ENCODE measurements around the gene TRIM34.
"Not testable (repeated sequence)": the region's sequence is repeated elsewhere in the genome, so short reads cannot be mapped to it uniquely, and the experiment has no call there.

TRIM34 gene

DNA sequence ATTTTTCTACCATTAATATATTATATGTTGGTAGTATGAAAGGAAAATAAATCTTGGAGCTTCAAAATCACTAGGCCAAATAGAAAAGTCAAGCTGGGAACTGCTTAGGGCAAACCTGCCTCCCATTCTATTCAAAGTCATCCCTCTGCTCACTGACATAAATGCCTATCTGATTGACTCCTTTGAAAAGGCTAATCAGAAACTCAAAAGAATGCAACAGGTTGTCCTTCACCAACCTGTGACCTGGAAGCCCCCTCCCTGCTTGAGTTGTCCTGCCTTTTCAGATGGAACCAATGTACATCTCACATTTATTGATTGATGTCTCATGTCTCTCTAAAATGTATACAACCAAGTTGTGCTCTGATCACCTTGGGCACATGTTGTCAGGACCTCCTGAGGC, 3.2 kb upstream of the TRIM34 start:
- no peak for DNase-seq (ENCODE audit: low read depth, low spot score)

DNA sequence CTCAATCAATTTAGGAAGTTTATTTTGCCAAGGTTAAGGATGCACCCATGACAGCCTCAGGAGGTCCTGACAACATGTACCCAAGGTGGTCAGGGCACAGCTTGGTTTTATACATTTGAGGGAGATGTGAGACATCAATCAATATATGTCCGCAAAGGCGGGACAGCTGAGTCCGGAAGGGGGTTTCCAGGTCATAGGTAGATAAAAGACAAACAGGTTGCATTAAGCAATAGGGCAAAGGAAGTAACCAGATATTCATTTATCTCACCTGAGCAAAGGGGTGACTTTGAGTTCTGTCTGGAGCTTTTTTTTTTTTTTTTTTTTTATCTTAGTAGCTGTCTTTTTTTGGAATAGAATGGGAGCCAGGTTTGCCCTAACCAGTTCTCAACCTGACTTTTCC, 2.0 kb upstream of the TRIM34 start:
- DNase-seq (ENCODE audit: low read depth, low spot score) = no peak

DNA sequence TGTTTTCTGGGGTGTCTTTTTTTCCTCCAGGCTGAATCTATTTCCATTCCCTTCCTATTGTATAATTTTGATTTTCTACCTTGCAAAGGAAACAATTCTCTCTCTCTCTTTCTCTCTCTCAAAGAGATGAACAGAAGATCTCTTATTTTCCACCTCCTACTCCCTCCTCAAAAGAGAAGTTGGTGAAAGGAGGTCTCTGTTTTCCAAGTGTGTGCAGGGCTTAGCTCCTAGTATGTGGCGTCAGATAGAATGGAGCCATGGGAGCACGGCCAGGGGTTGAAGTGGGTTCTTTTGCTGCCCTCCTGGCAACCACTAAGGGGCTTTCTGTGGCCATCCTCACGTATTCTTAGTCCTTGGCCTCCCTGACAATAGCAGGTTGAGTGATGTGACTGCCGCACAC, 480 bp downstream of the TRIM34 start:
- DNase-seq (ENCODE audit: low read depth, low spot score) = no peak

DNA sequence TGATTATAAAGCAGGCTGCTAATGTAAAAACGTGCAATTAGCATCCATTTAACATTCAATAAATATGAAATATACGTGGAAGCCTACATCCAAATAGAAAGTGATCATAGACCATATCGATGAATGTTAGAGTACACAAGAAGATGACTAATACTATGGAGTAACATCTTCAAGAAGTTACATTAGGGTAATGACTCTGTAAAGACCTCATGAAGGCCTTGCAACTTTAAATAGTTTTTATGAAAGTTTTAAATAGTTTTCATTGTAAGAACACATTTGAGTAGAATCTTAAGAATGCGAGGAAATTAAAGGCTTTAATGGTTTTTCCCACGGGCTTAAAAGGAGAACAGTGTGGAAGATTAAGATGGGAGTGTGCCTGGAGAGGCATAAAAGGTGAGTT, 1.4 kb downstream of the TRIM34 start:
- no peak for DNase-seq (ENCODE audit: low read depth, low spot score)

DNA sequence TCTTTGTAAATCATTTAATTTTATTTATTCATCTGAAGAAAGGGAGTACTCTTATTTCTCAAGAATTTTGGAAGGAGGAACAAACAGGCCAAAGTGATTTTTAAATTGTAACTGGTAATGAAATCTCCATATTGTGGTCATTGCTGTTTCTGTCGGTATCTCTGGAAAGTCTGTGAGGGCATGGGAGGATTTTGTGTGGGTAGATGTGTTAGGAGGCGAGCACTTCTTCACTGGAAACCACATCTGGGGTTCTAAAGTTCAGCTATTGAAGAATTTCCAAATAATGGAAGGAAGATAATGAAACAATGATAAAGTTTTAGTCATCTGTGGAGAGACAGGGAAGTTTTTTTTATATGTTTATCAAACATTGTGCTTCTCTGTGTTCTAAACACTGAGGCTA, 6.6 kb downstream of the TRIM34 start:
- no peak for DNase-seq (ENCODE audit: low read depth, low spot score)

DNA sequence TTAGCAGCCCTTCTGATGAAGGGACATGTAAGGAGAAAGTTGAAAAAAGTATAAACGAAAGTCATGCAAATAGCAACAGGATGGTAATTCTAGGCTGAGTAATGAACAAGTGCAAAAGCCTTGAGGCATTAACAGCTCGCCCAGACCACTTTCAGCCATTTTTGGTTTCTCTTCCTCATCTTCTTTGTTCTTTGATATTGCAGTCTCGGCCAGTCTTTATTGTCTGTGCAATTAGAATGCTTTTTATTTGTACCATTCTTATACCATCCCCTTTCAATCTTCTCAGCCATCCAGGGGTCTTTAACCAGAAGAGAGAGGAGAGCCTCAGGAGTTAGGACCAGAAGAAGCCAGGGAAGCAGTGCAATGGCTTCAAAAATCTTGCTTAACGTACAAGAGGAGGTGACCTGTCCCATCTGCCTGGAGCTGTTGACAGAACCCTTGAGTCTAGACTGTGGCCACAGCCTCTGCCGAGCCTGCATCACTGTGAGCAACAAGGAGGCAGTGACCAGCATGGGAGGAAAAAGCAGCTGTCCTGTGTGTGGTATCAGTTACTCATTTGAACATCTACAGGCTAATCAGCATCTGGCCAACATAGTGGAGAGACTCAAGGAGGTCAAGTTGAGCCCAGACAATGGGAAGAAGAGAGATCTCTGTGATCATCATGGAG, 7.3 kb downstream of the TRIM34 start:
- no peak for DNase-seq (ENCODE audit: low read depth, low spot score)

DNA sequence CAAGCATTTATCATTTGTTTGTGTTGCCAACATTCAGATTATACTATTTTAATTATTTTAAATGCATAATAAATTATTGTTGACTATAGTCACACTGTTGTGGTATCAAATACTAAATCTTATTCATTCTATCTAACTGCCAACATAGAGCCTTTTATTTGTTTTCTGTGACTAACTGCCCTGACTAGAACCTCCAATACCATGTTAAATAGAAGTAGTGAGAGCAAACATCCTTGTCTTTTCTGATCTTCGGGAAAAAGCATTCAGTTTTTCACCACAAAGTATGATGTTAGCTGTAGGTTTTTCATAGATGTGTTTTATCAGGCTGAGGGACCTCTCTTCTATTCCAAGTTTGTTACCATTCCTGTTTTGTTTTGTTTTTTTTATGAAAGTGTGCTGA, 15.2 kb downstream of the TRIM34 start:
- DNase-seq (ENCODE audit: low read depth, low spot score) = no peak

DNA sequence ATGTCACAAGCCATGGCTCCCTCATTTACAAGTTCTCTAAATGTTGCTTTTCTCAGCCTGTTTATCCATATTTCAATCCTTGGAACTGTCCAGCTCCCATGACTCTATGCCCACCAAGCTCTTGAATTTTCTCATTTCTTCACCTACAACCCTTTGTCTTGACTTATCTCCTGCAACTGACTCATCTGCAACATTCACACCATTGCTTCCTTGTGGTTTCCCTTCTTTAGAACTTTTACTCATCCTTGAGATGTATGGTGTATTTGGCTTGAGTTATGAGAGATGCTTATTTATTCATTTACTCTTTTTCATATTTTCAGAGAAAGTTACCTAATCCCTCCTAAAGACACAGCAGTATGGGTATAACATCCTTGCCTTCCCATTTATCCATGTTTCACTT, 18.8 kb downstream of the TRIM34 start:
- DNase-seq (ENCODE audit: low read depth, low spot score) = no peak

DNA sequence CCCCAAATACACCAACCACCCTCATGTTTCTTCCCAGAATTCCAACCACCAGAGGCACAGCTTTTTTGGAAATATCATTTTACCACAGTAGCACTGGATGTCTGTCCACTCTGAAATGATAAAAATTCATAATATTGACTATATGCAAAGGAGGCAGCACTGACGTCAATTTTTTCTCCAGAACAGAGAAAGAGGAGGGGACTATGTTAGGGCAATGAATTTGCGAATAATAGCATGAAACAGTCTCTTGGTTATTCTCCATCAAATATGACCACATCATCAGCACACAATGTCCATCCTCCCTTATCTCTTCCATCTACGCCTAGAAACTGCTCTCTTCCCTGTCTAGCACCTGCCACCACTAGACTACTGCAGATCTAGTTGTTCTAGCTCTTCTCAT, 21.3 kb downstream of the TRIM34 start:
- no peak for DNase-seq (ENCODE audit: low read depth, low spot score)

DNA sequence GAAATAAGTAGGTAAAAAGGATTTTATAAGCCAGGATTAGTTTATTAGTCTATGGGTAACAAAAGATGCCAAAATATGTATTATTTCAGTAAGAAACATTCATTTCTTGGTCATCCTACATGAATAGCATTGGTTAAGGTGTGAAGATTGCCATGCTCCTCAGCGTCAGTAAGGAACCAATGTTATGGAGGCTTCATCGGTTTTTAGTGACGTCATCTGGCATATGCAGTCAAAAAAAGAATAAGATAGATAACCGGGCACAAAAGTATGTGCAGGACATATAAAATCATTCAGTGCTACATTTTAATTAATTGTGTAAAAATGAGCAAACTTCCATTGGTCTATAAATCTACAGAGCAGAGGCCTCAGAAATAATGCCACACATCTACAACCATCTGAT, 30.7 kb downstream of the TRIM34 start:
- DNase-seq (ENCODE audit: low read depth, low spot score) = no peak

DNA sequence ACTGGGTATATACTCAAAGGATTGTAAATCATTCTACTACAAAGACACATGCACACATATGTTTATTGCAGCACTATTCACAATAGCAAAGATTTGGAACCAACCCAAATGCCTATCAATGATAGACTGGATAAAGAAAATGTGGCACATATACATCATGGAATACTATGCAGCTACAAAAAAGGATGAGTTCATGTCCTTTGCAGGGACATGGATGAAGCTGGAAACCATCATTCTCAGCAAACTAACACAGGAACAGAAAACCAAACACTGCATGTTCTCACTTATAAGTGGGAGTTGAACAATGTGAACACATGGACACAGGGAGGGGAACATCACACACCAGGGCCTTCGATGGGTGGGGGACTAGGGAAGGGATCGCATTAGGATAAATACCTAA, 32.2 kb downstream of the TRIM34 start:
- not testable (repeated sequence) for DNase-seq (ENCODE audit: low read depth, low spot score)

DNA sequence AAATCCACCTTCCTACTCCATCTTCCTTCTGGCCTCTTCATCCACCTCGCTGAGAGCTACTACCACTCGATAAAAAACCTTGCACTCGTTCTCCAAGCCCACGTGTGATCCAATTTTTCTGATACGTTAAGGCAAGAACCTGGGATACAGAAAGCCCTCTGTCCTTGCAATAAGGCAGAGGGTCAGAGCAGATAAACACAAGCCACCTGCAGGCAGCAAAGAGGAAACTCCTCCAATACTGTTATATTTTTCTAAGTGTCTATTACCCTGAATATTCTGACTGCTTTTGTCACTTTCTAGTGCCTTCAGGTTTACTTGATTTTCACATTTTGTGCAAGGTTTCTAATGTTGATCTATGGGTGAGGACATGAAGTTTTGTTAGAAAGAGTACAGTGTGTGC, 33.5 kb downstream of the TRIM34 start:
- DNase-seq (ENCODE audit: low read depth, low spot score) = no peak

DNA sequence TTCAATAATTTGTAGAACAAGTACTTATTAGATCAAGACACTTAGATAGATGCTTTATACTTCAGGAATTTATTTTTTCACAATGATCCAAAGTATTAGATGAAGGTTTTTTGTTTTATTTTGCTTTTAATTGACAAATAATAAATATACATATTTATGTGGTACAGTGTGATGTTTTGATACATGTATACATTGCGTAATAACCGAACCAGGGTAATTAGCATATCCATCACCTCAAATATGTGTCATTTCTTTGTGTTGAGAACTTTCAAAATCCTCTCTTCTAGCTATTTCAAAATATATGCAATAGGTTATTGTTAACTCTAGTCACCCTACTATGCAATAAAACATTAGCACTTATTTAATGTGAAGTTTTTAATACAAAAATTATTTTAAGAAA, 38.7 kb downstream of the TRIM34 start:
- no peak for DNase-seq (ENCODE audit: low read depth, low spot score)

DNA sequence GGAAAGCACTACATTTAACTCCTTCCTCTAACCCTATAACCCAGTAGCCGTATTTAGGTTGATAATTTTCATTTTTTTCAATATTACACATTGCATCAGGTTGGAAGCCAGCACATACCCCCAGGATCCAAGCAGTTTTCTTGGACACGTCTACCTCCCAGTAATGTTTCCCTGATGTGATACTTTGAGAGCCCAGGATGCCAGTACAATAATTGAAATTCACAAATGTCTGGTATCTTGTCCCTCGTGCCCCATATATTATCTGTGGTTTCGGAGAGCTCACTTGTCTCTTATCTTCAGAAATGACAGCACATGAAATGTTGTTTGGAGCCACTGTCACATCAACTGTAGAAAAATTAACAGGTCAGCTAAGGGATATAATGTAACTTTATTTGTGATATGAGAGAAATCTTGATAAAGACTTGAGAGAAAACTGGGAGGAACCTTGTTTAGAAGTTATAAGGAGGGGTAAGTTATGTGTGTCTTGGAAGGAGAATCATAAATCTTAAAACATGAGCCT, 40.3 kb downstream of the TRIM34 start:
- DNase-seq (ENCODE audit: low read depth, low spot score) = no peak

DNA sequence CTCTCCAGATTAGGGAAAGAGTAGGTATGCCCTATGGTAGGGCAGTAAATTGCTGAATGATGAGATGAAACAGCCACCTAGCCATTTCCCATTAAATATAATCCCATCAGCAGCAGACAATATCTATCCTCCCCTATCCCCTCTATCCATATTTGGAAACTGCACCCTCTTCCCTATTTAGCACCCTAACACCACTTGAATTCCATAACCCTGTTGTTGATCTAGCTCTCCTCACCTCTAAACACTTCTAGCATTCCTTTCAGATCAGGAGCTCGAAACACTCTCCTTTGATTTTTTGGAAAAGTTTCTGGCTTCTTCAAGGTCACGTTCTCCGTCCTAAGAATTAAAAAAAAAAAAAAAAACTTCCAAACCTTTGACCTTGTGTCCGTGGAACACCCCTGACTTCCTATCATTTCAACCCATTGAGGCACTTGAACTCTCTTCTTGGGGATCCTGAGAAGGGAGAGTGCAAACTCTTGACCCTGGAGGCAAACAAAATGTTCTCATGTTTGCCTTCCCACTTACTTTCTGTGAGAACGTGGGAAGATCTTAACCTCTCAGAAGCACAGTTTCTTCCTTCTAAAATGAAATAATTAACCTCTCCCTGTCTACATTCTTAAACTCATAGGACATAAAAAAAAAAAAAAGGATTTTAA, 41.1 kb downstream of the TRIM34 start:
- no peak for DNase-seq (ENCODE audit: low read depth, low spot score)

DNA sequence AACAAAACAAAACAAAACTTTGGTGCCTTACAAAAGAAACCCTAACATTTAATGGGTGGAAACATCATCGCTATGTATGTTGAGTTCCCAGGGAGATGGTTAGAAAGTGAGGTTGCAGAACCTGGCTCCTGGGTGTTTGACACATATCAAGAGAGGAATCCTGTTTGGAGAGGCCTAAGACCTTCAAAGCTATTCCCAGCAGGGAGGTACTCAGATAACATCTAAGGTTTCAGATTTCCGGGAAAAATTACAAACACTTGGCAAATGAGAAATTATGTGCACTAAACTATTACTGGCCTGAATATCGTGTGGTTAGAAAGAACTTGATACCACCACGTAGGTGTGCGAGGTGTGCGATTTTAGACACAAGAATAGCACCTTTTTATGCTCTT, 41.6 kb downstream of the TRIM34 start:
- no peak for DNase-seq (ENCODE audit: low read depth, low spot score)

DNA sequence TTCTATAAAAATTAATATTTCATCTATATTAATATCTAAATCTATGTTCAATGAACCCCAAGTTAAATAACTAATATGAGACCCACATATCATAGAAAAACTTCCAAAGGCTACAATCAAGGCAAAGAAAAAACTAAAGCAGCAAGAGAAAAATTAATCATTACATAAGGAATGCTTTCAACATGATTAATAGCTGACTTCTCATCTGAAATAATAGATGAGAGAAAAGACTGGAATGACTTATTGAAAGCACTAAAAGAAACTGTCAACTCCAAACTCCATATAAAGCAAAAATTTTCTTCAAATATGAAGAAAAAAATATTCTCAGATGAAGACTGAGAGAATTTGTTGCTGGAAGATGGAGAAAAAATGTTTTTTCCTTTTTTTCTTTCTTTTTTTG, 47.0 kb downstream of the TRIM34 start:
- no peak for DNase-seq (ENCODE audit: low read depth, low spot score)

DNA sequence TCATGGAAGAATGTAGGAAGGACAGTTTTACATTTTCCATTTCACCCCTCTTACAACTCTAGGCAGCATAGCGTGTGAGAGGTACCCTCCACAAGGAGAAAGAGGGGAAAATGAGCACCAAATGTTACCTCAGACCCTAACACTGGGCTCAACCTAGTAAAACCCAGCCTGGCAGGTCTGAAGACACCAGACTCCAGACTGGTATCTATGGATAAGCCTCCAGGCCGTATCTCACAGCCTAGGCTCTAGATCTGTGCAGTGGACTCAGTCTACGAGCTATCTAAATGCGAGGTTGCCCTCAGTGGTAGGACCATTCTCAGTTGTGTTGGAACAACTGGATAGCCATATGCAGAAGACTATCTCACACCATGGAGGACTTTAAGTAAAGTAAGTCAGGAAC, 49.6 kb downstream of the TRIM34 start:
- no peak for DNase-seq (ENCODE audit: low read depth, low spot score)

DNA sequence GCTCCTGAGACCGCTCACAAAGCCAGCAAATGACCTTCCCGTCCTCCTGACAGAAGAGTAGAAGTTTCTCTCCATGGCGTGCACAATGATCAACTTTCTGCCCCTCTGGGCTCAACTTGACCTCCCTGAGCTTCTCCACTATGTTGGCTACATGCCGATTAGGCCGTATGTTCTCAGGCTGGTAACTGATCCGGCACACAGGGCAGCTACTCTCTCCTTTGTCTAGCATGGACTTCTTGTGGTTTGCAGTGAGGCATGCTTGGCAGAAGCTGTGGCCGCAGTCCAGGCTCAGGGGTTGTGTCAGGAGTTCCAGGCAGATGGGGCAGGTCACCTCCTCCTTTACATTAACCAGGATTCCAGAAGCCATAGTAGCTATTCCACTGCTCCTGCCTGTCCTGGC, 55.0 kb downstream of the TRIM34 start:
- no peak for DNase-seq (ENCODE audit: low read depth, low spot score)

DNA sequence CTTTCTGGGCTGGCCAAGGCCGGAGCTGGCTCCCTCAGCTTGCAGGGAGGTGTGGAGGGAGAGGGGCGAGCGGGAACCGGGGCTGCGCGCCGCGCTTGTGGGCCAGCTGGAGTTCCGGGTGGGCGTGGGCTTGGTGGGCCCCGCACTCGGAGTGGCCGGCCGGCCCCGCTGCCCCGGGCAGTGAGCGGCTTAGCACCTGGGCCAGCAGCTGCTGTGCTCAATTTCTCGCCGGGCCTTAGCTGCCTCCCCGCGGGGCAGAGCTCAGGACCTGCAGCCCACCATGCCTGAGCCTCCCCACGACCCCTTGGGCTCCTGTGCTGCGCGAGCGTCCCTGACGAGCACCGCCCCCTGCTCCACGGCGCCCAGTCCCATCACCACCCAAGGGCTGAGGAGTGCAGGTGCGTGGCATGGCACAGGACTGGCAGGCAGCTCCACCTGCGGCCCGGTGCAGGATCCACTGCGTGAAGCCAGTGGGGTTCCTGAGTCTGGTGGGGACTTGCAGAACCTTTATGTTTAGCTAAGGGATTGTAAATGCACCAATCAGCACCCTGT, 58.2 kb downstream of the TRIM34 start:
- DNase-seq (ENCODE audit: low read depth, low spot score) = not testable (repeated sequence)

DNA sequence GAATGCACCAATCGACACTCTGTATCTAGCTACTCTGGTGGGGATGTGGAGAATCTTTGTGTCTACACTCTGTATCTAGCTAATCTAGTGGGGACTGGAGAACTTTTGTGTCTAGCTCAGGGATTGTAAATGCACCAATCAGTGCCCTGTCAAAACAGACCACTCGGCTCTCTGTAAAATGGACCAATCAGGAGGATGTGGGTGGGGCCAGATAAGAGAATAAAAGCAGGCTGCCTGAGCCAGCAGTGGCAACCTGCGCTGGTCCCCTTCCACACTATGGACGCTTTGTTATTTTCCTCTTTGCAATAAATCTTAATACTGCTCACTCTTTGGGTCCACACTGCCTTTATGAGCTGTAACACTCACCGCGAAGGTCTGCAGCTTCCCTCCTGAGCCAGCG, 58.8 kb downstream of the TRIM34 start:
- not testable (repeated sequence) for DNase-seq (ENCODE audit: low read depth, low spot score)

DNA sequence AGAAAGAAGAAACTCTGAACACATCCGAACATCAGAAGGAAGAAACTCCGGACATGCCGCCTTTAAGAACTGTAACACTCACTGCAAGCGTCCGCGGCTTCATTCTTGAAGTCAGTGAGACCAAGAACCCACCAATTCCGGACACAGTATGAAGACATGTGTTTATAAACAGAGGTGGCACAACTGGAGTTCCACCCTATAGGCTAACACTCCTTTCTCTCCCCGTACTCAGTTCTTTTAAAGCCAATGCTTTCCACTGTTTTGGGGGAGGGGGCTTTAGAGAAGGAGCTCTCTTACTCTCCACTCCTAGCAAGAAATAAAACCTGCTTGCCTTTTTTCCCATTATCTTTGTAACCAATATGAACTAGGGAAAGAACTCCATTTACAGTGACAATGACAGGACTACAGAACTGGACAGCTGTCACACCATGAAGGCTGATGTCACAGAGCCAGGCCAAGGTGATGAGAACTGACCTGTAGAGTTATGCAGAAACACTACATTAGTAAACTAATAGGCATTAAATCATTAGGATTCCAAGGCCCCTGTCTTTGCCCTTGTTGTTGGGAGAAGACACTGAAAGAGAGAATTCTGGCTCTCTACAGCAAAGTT, 59.3 kb downstream of the TRIM34 start:
- DNase-seq (ENCODE audit: low read depth, low spot score) = no peak

Data from brain pericyte (primary cell).